HepG2 (cell line): Measurements from ENCODE around the gene AQP10. TPM values are rescaled to one million over a fixed set of nuclear protein-coding genes. Genes with fewer than 3 reads are reported as not detected.

Experiments used
- BORCS8-MEF2B ChIP-seq: sonication (generic); formaldehyde crosslinking; IDR thresholded peaks from 2 replicates; pipeline ENCODE4 v1.8.0; 2022; ENCODE audit warnings: mild to moderate bottlenecking, missing genetic modification reagents
- EEA1 ChIP-seq: sonication (generic); formaldehyde crosslinking; IDR thresholded peaks from 2 replicates; pipeline ENCODE4 v1.5.1; 2020; ENCODE audit warnings: mild to moderate bottlenecking, missing genetic modification reagents, borderline replicate concordance
- ETS1 ChIP-seq: sonication (generic); formaldehyde crosslinking; IDR thresholded peaks from 2 replicates; pipeline ENCODE4 v1.4.0; 2020; ENCODE audit warnings: missing genetic modification reagents
- IKZF4 ChIP-seq: sonication (generic); formaldehyde crosslinking; IDR thresholded peaks from 2 replicates; pipeline ENCODE4 v1.5.1; 2020; ENCODE audit warnings: borderline replicate concordance, mild to moderate bottlenecking, low read depth, missing genetic modification reagents; ENCODE audit errors: not compliant biosample characterization
- ISX ChIP-seq: sonication (generic); formaldehyde crosslinking; conservative IDR thresholded peaks from 2 replicates; pipeline ENCODE4 v1.5.0; 2020; ENCODE audit warnings: missing genetic modification reagents
- KLF13 ChIP-seq: sonication (generic); formaldehyde crosslinking; IDR thresholded peaks from 2 replicates; pipeline ENCODE4 v1.4.0; 2020; ENCODE audit warnings: mild to moderate bottlenecking, missing genetic modification reagents
- KMT2A ChIP-seq: sonication (generic); formaldehyde crosslinking; IDR thresholded peaks from 2 replicates; pipeline ENCODE4 v1.4.0; 2020; ENCODE audit warnings: missing genetic modification reagents
- MAX ChIP-seq: IDR thresholded peaks from 2 replicates; pipeline ENCODE4 v1.6.1; 2012; ENCODE audit warnings: inconsistent platforms
- MED8 ChIP-seq: sonication (generic); formaldehyde crosslinking; IDR thresholded peaks from 2 replicates; pipeline ENCODE4 v1.8.1; 2023; ENCODE audit warnings: mild to moderate bottlenecking, missing genetic modification reagents; ENCODE audit not compliant: insufficient replicate concordance
- MIXL1 ChIP-seq: IDR thresholded peaks from 2 replicates; pipeline ENCODE4 v1.6.1; 2016
- NFIC ChIP-seq: IDR thresholded peaks from 2 replicates; pipeline ENCODE4 v1.6.1; 2012; ENCODE audit warnings: mild to moderate bottlenecking, low read length, inconsistent platforms
- POLR2G ChIP-seq: fragments of 200-400 bp; formaldehyde crosslinking; IDR thresholded peaks from 2 replicates; pipeline ENCODE4 v1.6.1; 2018; ENCODE audit warnings: mild to moderate bottlenecking, low read depth, low read length, moderate library complexity
- RFX3 ChIP-seq: IDR thresholded peaks from 2 replicates; pipeline ENCODE4 v1.6.1; 2016; ENCODE audit warnings: missing biosample characterization, missing genetic modification reagents
- SMYD3 ChIP-seq: sonication (generic); formaldehyde crosslinking; IDR thresholded peaks from 2 replicates; pipeline ENCODE4 v1.8.1; 2023; ENCODE audit warnings: mild to moderate bottlenecking, missing genetic modification reagents
- TBX3 ChIP-seq: fragments of 450-650 bp; IDR thresholded peaks from 2 replicates; pipeline ENCODE4 v1.6.1; 2017; ENCODE audit warnings: antibody characterized with exemption, mild to moderate bottlenecking, inconsistent platforms, borderline replicate concordance
- THYN1 ChIP-seq: sonication (generic); formaldehyde crosslinking; IDR thresholded peaks from 2 replicates; pipeline ENCODE4 v1.8.1; 2023; ENCODE audit warnings: low read depth, mild to moderate bottlenecking, moderate library complexity, missing genetic modification reagents, borderline replicate concordance
- TOPORS ChIP-seq: sonication (generic); formaldehyde crosslinking; IDR thresholded peaks from 2 replicates; pipeline ENCODE4 v1.8.0; 2023; ENCODE audit warnings: mild to moderate bottlenecking, missing genetic modification reagents
- TSC22D2 ChIP-seq: sonication (generic); formaldehyde crosslinking; IDR thresholded peaks from 2 replicates; pipeline ENCODE4 v1.5.1; 2020; ENCODE audit warnings: missing genetic modification reagents, mild to moderate bottlenecking, borderline replicate concordance
- U2AF2 ChIP-seq: fragments of 200-400 bp; formaldehyde crosslinking; IDR thresholded peaks from 2 replicates; pipeline ENCODE4 v1.6.1; 2017; ENCODE audit warnings: low read depth, mild to moderate bottlenecking, low read length
- ZNF18 ChIP-seq: sonication (generic); formaldehyde crosslinking; IDR thresholded peaks from 2 replicates; pipeline ENCODE4 v1.8.0; 2022; ENCODE audit warnings: mild to moderate bottlenecking, missing genetic modification reagents; ENCODE audit not compliant: insufficient replicate concordance
- ZNF350 ChIP-seq: sonication (generic); formaldehyde crosslinking; IDR thresholded peaks from 2 replicates; pipeline ENCODE4 v1.4.0; 2020; ENCODE audit warnings: mild to moderate bottlenecking, low read depth, missing genetic modification reagents, borderline replicate concordance
- ZNF724P ChIP-seq: sonication (generic); formaldehyde crosslinking; IDR thresholded peaks from 2 replicates; pipeline ENCODE4 v1.8.0; 2022; ENCODE audit warnings: missing genetic modification reagents, borderline replicate concordance
- ZNF781 ChIP-seq: sonication (generic); formaldehyde crosslinking; IDR thresholded peaks from 2 replicates; pipeline ENCODE4 v1.5.1; 2020; ENCODE audit warnings: borderline replicate concordance, mild to moderate bottlenecking, missing genetic modification reagents; ENCODE audit errors: not compliant biosample characterization
- ZNF891 ChIP-seq: sonication (generic); formaldehyde crosslinking; IDR thresholded peaks from 2 replicates; pipeline ENCODE4 v1.5.0; 2020; ENCODE audit warnings: mild to moderate bottlenecking, missing genetic modification reagents
- polyA plus RNA-seq, 8 experiments: library from polyadenylated mRNA; depleted of rRNA in 3 of 8; stranded (reverse) in 7 of 8; unstranded in 1 of 8; fragments of >200 nt; fragmentation: Illumina TruSeq in 4 of 8; extraction: Trizol in 4 of 8; gene quantifications; 2 replicates each; pipeline versions ENCODE4 v1.2.1 to v1.2.3, GENCODE V29; 2011 to 2016; ENCODE audit warnings: low read depth in 4 of 8, missing spikeins in 1 of 8, mixed read lengths in 1 of 8; ENCODE audit not compliant: insufficient read depth in 1 of 8
- total RNA-seq, 5 experiments: library from RNA; depleted of rRNA; stranded (reverse); fragments of >200 nt; fragmentation: Illumina TruSeq; extraction: Trizol; gene quantifications; 2 replicates each; pipeline ENCODE4 v1.2.3, GENCODE V29; 2016; ENCODE audit warnings: low read depth in 1 of 5

AQP10 gene
- total and polyA plus RNA-seq, 2 of the 13 experiments (the other 11 are each of a cell fraction or from before 2014, with no cell fraction given) = 0.30 TPM; not detected in 1

GRCh38 chr1:154272217-154272998 is 48.5 kb upstream of the AQP10 start, which contains the start of gene HAX1 (continued):
- no peak for TF ChIP-seq ISX
- peak; percentile 75; the same call in 1 of the 2 replicates for TF ChIP-seq ZNF724P (CRISPR knock-in tag)
- TF ChIP-seq EEA1 (CRISPR knock-in tag) = no peak
- TF ChIP-seq BORCS8-MEF2B = peak; percentile 72
- TF ChIP-seq TOPORS (CRISPR knock-in tag) = peak; percentile 91
- 0 out of 2 replicates have a peak, but pooled peaks have one; percentile 28 for TF ChIP-seq NFIC
- peak; percentile 50; the same call in 1 of the 2 replicates for TF ChIP-seq MAX
- TF ChIP-seq IKZF4 (CRISPR knock-in tag) = no peak
- TF ChIP-seq ZNF781 (CRISPR knock-in tag) = no peak
- TF ChIP-seq RFX3 (CRISPR knock-in tag) = 0 out of 2 replicates have a peak, but pooled peaks have one; percentile 22
- peak; percentile 25; the same call in 1 of the 2 replicates for TF ChIP-seq TBX3
- TF ChIP-seq ZNF891 (CRISPR knock-in tag) = peak; percentile 73; the same call in 1 of the 2 replicates
- no peak for TF ChIP-seq KLF13 (CRISPR knock-in tag)
- TF ChIP-seq MED8 (CRISPR knock-in tag) = peak; percentile 70
- TF ChIP-seq POLR2G = peak; percentile 86
- peak; percentile 85; the same call in 1 of the 2 replicates for TF ChIP-seq ZNF350 (CRISPR knock-in tag)
- TF ChIP-seq ETS1 (CRISPR knock-in tag) = no peak
- TF ChIP-seq U2AF2 = 0 out of 2 replicates have a peak, but pooled peaks have one; percentile 18
- 0 out of 2 replicates have a peak, but pooled peaks have one; percentile 73 for TF ChIP-seq THYN1
- TF ChIP-seq TSC22D2 (CRISPR knock-in tag) = peak; percentile 82; the same call in 1 of the 2 replicates
- TF ChIP-seq MIXL1 = peak; percentile 9; the same call in 1 of the 2 replicates
- TF ChIP-seq SMYD3 (CRISPR knock-in tag) = peak; percentile 95
- TF ChIP-seq KMT2A (CRISPR knock-in tag) = no peak
- TF ChIP-seq ZNF18 (CRISPR knock-in tag) = no peak
